GM10266 (cell line): Measurements from ENCODE around the gene CCDC175.

Source experiments
- DNase-seq: peaks from one replicate; pipeline ENCODE4 v3.0.0; 2012; ENCODE audit errors: extremely low spot score
- TF ChIP-seq, protein P1 (sequence below): IDR thresholded peaks from 2 replicates; pipeline ENCODE4 v1.5.1; 2012; ENCODE audit warnings: mild to moderate bottlenecking, low read depth; ENCODE audit not compliant: control insufficient read depth, insufficient read depth; ENCODE audit errors: missing control alignments

CCDC175 gene

DNA sequence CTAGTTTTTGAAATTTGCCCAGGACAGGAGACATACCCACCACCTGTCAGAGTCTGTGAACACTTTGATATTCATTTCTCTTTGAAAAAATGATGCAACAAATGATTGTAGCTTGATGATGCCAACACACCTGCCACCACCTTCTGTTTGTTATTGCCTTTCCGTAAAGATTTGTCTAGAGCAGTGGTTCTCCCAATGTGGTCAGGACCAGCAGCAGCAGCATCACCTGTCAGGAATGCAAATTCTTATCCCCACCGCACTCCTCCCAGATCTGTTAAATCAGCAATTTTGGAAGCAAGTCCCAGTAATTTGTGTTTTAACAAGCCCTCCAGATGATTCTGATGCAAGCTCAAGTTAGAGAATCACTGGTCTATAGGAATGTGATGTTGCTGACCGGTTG lies 9.9 kb downstream of the CCDC175 start:
- DNase-seq: no peak
- TF ChIP-seq, protein P1, sequence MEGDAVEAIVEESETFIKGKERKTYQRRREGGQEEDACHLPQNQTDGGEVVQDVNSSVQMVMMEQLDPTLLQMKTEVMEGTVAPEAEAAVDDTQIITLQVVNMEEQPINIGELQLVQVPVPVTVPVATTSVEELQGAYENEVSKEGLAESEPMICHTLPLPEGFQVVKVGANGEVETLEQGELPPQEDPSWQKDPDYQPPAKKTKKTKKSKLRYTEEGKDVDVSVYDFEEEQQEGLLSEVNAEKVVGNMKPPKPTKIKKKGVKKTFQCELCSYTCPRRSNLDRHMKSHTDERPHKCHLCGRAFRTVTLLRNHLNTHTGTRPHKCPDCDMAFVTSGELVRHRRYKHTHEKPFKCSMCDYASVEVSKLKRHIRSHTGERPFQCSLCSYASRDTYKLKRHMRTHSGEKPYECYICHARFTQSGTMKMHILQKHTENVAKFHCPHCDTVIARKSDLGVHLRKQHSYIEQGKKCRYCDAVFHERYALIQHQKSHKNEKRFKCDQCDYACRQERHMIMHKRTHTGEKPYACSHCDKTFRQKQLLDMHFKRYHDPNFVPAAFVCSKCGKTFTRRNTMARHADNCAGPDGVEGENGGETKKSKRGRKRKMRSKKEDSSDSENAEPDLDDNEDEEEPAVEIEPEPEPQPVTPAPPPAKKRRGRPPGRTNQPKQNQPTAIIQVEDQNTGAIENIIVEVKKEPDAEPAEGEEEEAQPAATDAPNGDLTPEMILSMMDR: no peak

DNA sequence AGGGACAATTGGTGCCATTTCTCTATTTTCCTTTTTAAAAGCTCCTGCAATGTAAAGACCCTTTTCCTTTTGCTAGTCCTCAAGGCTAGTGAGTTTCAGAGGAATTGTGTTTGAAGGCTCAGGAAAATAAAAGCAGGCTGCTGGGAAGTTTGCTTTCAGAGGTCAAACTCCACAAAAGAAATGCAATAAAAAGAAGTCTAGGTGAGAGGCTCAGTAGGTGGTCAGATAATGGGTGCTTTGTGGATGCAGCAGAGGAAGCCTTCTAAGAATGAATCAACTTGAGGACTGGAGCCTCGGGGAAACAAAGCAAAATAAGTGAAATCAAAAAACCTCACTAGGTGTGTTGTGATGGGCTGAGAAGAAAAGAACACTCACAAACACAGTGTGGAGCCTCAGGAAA lies 10.3 kb downstream of the CCDC175 start:
- TF ChIP-seq, protein P1: no peak
- DNase-seq: no peak

DNA sequence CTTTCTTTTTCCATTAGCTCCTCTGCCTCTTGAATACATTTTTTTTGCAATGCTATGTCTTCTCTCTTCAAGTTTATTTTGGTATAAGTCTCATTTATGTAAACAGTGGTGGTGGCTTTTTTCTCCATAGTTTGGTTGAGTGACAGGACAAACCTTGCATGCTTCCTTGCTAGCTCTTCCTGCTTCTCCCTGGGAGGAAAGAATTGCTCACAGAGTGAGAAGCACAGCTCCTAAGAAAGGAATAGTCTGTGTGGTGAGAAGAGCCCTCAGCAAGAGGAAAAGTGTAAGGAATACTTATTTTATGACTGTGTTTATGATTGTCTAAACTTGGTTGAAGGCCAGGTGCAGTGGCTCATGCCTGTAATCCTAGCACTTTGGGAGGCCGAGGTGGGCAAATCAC lies 11.5 kb downstream of the CCDC175 start:
- DNase-seq: no peak
- TF ChIP-seq, protein P1: no peak

DNA sequence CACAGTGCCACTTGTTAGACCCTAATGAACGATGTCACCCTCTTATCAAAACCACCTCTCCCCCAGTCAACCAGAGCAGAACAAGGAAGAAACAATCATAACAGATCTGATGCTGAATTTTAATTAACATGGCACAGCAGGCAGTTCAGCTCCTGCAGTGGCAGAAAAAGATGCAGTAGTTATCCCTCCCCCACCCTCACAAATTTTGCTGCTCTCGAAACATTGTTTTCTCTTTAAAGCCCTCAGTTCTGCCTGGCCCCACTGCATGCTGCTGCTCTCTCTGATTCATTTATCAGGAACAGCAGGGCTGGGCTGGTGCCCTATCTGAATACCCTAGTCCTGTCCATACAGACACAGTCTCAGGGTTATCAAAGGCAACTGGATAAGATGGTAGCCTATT lies 12.2 kb downstream of the CCDC175 start:
- no peak for DNase-seq
- TF ChIP-seq, protein P1: no peak

DNA sequence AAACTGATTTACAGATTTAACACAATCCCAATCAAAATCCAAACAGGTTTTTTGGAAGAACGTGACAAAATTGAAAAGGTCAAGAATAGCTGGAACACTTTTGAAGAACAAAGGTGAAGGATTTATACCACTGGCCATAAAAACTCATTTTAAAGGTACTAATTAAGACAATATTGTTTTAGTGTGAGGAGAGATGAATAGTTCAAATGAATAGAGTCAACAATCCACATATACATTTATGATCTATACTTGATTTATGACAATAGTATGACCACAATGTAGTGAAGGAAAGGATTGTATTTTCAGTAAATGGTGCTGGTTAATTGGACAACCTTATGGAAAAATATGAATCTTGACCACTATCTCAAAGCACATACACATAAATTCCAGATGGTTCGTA lies 29.3 kb downstream of the CCDC175 start:
- no peak for DNase-seq
- TF ChIP-seq, protein P1: no peak

DNA sequence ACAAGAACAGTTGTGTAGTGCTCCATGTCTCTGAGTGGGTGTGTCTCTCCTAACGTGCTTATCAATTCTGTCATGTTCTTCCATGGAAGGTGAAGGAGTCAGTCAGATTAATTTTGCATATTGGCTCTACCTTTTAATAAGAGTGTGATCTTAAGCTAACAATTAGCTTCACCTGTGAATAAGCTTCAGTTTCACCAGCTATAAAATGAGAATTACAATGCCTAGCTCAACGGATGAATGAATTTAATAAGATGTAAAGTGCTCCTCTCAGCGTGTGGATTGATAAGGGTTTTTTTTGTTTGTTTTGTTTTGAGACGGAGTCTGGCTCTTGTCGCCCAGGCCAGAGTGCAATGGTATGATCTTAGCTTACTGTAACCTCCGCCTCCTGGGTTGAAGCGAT lies 32.7 kb downstream of the CCDC175 start:
- no peak for DNase-seq
- TF ChIP-seq, protein P1: no peak

DNA sequence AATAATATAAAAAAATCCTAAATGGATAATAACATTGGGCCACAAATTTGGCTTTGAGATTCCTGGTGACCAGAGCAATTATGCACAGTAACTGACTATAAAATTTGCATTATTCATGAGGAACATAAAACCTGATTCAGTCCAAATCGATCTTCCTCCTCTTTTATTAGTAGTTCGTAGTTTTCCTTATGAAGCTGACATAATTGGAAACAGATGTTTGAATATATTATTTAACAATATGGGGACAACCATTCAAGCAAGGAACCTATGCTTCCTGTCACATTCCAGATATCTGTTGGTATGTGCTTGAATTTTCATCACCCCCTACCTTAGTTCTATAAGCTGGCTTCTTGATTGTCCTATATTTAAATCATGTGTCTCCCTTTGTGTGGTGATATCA lies 34.9 kb downstream of the CCDC175 start:
- no peak for DNase-seq
- TF ChIP-seq, protein P1: no peak
